Activated B cell treated with CpG ODN at 0.5 μM for 24 hours (primary cell): ENCODE results near the gene PROX2. TPM values are rescaled to one million over a fixed set of nuclear protein-coding genes. Genes with fewer than 3 reads are reported as not detected.
A peak's percentile ranks its signal among the peaks of the same experiment; 100 is the strongest.

Experiments
- ATAC-seq: fragments of 200-7000 bp; cut with Tn5 transposase; one replicate; pipeline ENCODE4 v1.10.0; 2021; ENCODE audit warnings: low read depth, mild to moderate bottlenecking, moderate library complexity
- CTCF ChIA-PET: fragments of 350-600 bp; sonication (Branson Sonifier 250); formaldehyde crosslinking; loops from one replicate; lab custom pipeline; 2021; ENCODE audit warnings: antibody characterized with exemption; lab: Charles Lee
- POLR2A ChIA-PET: fragments of 350-600 bp; sonication (Branson Sonifier 250); formaldehyde crosslinking; loops from one replicate; lab custom pipeline; 2021; ENCODE audit warnings: antibody characterized with exemption; lab: Charles Lee
- DNase-seq: peaks from one replicate; pipeline ENCODE4 v3.0.0; 2022
- H3K27ac Mint-ChIP-seq: one replicate; pipeline ENCODE4 v1.8.0; 2020; ENCODE audit warnings: mixed read lengths
- H3K27me3 Mint-ChIP-seq: one replicate; pipeline ENCODE4 v1.8.0; 2021; ENCODE audit warnings: mixed read lengths
- H3K36me3 Mint-ChIP-seq: one replicate; pipeline ENCODE4 v1.8.0; 2021; ENCODE audit warnings: low read depth, mixed read lengths
- H3K4me1 Mint-ChIP-seq: one replicate; pipeline ENCODE4 v1.8.0; 2021; ENCODE audit warnings: mixed read lengths
- H3K4me3 Mint-ChIP-seq: one replicate; pipeline ENCODE4 v1.8.0; 2020; ENCODE audit warnings: mild to moderate bottlenecking, mixed read lengths
- H3K9me3 Mint-ChIP-seq: one replicate; pipeline ENCODE4 v1.8.0; 2020; ENCODE audit warnings: mixed read lengths
- intact Hi-C: fragments of 100-400 bp; cut with micrococcal nuclease; formaldehyde crosslinking; loops from one replicate; pipeline ENCODE4 v1.15.1; 2024
- total RNA-seq: library from RNA; stranded (reverse); gene quantifications from 2 replicates; pipeline ENCODE4 v1.2.3, GENCODE V29; 2022
- TF ChIP-seq, protein P1 (sequence below): fragments of 200-600 bp; IDR thresholded peaks from one replicate; pipeline ENCODE4 v1.8.0; 2022; ENCODE audit warnings: antibody characterized with exemption, mild to moderate bottlenecking

PROX2 gene
- total RNA-seq, 1 donor from 2014 or later, result not detected

DNA sequence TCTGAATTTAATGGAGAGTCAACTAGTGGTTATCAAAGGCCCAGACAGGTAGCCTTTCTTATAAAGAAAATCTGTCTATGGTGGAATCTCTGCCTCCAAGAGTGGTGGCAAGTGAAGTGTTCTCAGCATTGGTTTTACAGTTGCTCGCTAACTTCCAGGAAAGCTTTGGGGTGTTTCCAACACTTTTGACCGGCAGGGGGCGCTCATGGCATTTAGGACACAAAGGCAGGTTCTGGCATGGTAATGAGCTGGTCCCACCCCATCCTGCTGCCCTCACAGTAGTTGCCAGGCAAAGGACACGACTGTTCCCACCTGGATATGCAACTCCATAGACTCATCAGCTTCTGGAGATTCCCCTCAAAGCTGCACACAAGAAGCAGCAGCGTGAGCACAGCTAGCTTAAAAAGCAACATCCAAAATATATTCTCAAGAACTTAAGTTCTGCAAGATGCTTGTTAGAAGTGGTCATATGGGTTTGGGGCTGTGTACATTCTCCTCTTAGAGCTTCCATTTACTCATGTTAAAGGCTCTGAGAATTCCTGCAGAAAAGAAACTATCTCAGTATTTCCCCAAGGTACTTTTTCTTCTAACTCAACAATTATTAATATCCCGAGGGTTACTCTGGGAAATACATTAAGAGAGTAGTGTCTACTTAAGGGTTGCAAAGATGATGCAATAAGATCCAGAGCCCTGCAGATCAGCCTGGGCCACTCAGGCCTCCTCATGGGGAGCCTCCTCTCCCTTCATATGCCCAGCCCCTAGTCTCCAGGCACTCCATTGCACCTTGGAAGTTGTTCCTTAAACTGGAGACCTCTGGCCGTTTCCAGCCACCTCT lies 14.8 kb downstream of the PROX2 start:
- DNase-seq (peak; percentile 82), ATAC-seq (peak; percentile 74)
- POLR2A ChIA-PET, result interaction anchor here (0.9 to 2.2 kb wide), 4 partner anchors 32 to 227 kb away, joined by 3 to 12 read pairs (median 4); no protein-coding TSS in a partner anchor
- Mint-ChIP-seq H3K27ac (no peak overlapping the region), H3K4me1 (peaks cover 6% of the 10 kb centered on the region), H3K9me3 (no peaks in the 10 kb centered on the region), H3K4me3 (no peak overlapping the region), H3K27me3 (no peaks in the 10 kb centered on the region), H3K36me3 (peaks cover 3% of the 10 kb centered on the region)
- CTCF ChIA-PET, result interaction anchor here (0.6 to 10.2 kb wide), 39 partner anchors 11 to 443 kb away, joined by 3 to 288 read pairs (median 7); partner anchors contain the start of genes EIF2B2, PROX2 and RPS6KL1
- TF ChIP-seq, protein P1, sequence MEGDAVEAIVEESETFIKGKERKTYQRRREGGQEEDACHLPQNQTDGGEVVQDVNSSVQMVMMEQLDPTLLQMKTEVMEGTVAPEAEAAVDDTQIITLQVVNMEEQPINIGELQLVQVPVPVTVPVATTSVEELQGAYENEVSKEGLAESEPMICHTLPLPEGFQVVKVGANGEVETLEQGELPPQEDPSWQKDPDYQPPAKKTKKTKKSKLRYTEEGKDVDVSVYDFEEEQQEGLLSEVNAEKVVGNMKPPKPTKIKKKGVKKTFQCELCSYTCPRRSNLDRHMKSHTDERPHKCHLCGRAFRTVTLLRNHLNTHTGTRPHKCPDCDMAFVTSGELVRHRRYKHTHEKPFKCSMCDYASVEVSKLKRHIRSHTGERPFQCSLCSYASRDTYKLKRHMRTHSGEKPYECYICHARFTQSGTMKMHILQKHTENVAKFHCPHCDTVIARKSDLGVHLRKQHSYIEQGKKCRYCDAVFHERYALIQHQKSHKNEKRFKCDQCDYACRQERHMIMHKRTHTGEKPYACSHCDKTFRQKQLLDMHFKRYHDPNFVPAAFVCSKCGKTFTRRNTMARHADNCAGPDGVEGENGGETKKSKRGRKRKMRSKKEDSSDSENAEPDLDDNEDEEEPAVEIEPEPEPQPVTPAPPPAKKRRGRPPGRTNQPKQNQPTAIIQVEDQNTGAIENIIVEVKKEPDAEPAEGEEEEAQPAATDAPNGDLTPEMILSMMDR, result no peak
- intact Hi-C loops, result loop anchor here (1.0 to 5.0 kb wide), 6 partner anchors 44 to 442 kb away; no protein-coding TSS in a partner anchor

GRCh38 chr14:74859757-74860552 lies 16.0 kb downstream of the PROX2 start:
- ATAC-seq (no peak), DNase-seq (no peak)
- Mint-ChIP-seq H3K4me1 (peaks cover 10% of the 10 kb centered on the region), H3K27ac (no peak overlapping the region), H3K4me3 (no peak overlapping the region), H3K9me3 (no peaks in the 10 kb centered on the region), H3K36me3 (peaks cover 3% of the 10 kb centered on the region), H3K27me3 (no peaks in the 10 kb centered on the region)
- ChIA-PET POLR2A (interaction anchor here (0.6 to 2.2 kb wide), 3 partner anchors 10 to 82 kb away, joined by 5 to 12 read pairs (median 5); no protein-coding TSS in a partner anchor), CTCF (interaction anchor here (1.0 to 10.2 kb wide), 25 partner anchors 10 to 271 kb away, joined by 3 to 288 read pairs (median 8); partner anchors contain the start of genes EIF2B2 and RPS6KL1)
- TF ChIP-seq, protein P1, result no peak
- intact Hi-C loops, result loop anchor here (5.0 kb wide), 2 partner anchors 87 to 162 kb away; no protein-coding TSS in a partner anchor

DNA sequence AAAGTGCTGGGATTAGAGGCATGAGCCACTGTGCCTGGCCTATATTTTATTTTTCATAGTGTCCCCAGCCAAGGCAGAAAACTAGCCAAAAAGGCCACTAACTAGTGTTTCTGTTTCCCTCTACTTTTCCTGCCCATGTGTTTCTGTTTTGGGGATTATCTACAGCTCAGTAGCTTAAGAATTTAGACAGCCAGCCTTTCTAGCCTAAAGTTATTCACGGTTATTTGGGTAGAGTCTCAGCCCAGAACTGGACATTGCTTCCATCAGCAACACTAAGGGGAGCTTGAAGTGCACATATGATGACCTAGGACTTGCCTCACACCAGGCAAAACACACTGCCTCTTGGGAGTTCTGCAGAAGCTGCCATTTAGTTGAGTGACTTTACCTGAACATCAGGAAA lies 17.9 kb downstream of the PROX2 start:
- DNase-seq (no peak), ATAC-seq (no peak)
- TF ChIP-seq, protein P1, result no peak
- Mint-ChIP-seq H3K4me3 (no peak overlapping the region), H3K27ac (no peak overlapping the region), H3K4me1 (peaks cover 17% of the 10 kb centered on the region), H3K36me3 (peaks cover 3% of the 10 kb centered on the region), H3K27me3 (no peaks in the 10 kb centered on the region), H3K9me3 (no peaks in the 10 kb centered on the region)
- intact Hi-C loops, result no loop called here
- ChIA-PET POLR2A (no interaction called here), CTCF (interaction anchor here (0.8 to 10.2 kb wide), 3 partner anchors 36 to 231 kb away, joined by 3 to 288 read pairs (median 111); no protein-coding TSS in a partner anchor)

DNA sequence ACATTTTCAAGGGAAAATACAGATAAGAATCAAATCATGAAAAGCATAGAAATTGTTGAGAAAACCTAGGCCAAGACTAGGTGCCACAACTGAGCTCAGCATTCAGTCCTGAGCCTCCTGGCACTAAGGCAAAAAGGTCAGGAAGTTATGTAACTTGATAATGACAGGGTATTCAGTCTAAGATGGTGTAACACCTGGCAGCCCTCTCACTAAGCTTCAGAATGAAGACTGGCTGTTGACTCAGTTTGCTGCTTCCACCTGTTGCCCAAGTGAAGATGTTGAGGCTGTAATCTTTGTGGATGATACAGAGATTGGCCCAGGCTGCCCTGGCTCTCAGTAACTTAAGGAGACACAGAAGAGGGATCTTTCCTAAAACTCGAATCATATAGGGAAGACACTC lies 19.6 kb downstream of the PROX2 start:
- CTCF ChIA-PET, result interaction anchor here (10.2 kb wide), 1 partner anchor 51 kb away, joined by 288 read pairs; no protein-coding TSS in a partner anchor
- ATAC-seq, result no peak
- intact Hi-C loops, result no loop called here
- peaks cover 3% of the 10 kb centered on the region for H3K36me3 Mint-ChIP-seq
- TF ChIP-seq, protein P1, result no peak
- H3K4me3 Mint-ChIP-seq, result no peak overlapping the region
- no peaks in the 10 kb centered on the region for H3K27me3 Mint-ChIP-seq
- no peaks in the 10 kb centered on the region for H3K9me3 Mint-ChIP-seq
- no peak for DNase-seq
- no peak overlapping the region for H3K27ac Mint-ChIP-seq
- POLR2A ChIA-PET, result interaction anchor here (0.6 to 0.7 kb wide), 2 partner anchors 17 to 21 kb away, joined by 3 read pairs; no protein-coding TSS in a partner anchor
- H3K4me1 Mint-ChIP-seq, result peaks cover 26% of the 10 kb centered on the region
